ENCODE data around the gene CRAMP1.
"Not testable (repeated sequence)": the region's sequence is repeated elsewhere in the genome, so short reads cannot be mapped to it uniquely, and the experiment has no call there.

The CRAMP1 gene

GRCh38 chr16:1715220-1715619 lies 103.1 kb downstream of the CRAMP1 start:
- Histone ChIP-seq H3K4me3 (replicated peaks; ENCODE audit: insufficient read depth, low read length) (no peak overlapping the region), H3K27me3 (ENCODE audit: insufficient read depth, poor library complexity, severe bottlenecking) (no peaks in the 10 kb centered on the region), H3K27ac (replicated peaks) (no peak overlapping the region)
- DNase-seq (ENCODE audit: low read depth in 1 of 2, low spot score in 1 of 2) = no peak
- no peak for TF ChIP-seq SPI1 (IDR thresholded peaks at IDR 0.05; ENCODE audit: borderline replicate concordance, low read depth)
- TF ChIP-seq POLR2AphosphoS5 (IDR thresholded peaks at IDR 0.05; ENCODE audit: low read depth) = no peak
- TF ChIP-seq REST (IDR thresholded peaks at IDR 0.05; ENCODE audit: insufficient replicate concordance, low read depth) = no peak
- TF ChIP-seq CTCF (IDR thresholded peaks at IDR 0.05; ENCODE audit: insufficient read depth, low read length) = no peak
- TF ChIP-seq GABPA (IDR thresholded peaks at IDR 0.05; ENCODE audit: low read depth) = no peak

- H3K27ac ChIP-seq (replicated peaks); DNase-seq (ENCODE audit: low read depth in 1 of 2, low spot score in 1 of 2); H3K4me3 ChIP-seq (replicated peaks; ENCODE audit: insufficient read depth, low read length); H3K27me3 ChIP-seq (ENCODE audit: insufficient read depth, poor library complexity, severe bottlenecking): not testable (repeated sequence)
These were observed 106.1 kb downstream of the CRAMP1 start for GRCh38 chr16:1718236-1718635.

- peak; percentile 35 to 82 for DNase-seq (ENCODE audit: low read depth in 1 of 2, low spot score in 1 of 2)
- peak overlapping the region; percentile 69 for H3K27ac ChIP-seq (replicated peaks)
- not testable (repeated sequence) for H3K4me3 ChIP-seq (replicated peaks; ENCODE audit: insufficient read depth, low read length); H3K27me3 ChIP-seq (ENCODE audit: insufficient read depth, poor library complexity, severe bottlenecking)
- TF ChIP-seq SPI1 (IDR thresholded peaks at IDR 0.05; ENCODE audit: borderline replicate concordance, low read depth) = peak; percentile 70
These were observed 107.5 kb downstream of the CRAMP1 start for GRCh38 chr16:1719559-1720229.

- no peak for DNase-seq (ENCODE audit: low read depth in 1 of 2, low spot score in 1 of 2)
- Histone ChIP-seq H3K27ac (replicated peaks) (peak overlapping the region; percentile 39), H3K27me3 (ENCODE audit: insufficient read depth, poor library complexity, severe bottlenecking) (no peaks in the 10 kb centered on the region), H3K4me3 (replicated peaks; ENCODE audit: insufficient read depth, low read length) (no peak overlapping the region)
- TF ChIP-seq POLR2AphosphoS5 (IDR thresholded peaks at IDR 0.05; ENCODE audit: low read depth) (no peak), SPI1 (IDR thresholded peaks at IDR 0.05; ENCODE audit: borderline replicate concordance, low read depth) (no peak), REST (IDR thresholded peaks at IDR 0.05; ENCODE audit: insufficient replicate concordance, low read depth) (no peak), GABPA (IDR thresholded peaks at IDR 0.05; ENCODE audit: low read depth) (no peak), CTCF (IDR thresholded peaks at IDR 0.05; ENCODE audit: insufficient read depth, low read length) (no peak)
These were observed 109.2 kb downstream of the CRAMP1 start for GRCh38 chr16:1721372-1721771.

Measured in HL-60 (cell line).